ENCODE data around the gene ADRA2C. TPM values are rescaled to one million over a fixed set of nuclear protein-coding genes. Genes with fewer than 3 reads are reported as not detected.

Gene ADRA2C
- total RNA-seq, 1 experiment from 2014 or later: 0.28 TPM

DNA sequence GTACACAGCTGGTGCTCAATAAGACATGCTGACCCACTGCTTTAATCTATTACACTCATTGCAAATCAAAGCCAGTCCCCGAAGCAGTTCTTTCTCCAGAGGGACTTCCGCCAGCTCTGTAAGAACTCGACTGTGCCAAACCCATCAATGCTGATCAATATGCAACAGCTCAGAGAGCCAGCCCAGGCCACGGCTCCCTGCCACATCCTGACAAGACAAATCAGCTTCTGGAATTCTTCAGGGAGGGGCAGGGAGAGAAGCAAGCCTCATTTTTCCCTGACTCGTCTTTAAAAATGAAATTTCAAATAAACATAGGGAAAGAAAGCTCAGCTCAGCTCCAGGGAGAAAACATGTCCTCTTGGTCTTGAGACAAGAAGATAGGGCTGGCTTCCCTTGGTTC, 5.3 kb upstream of the ADRA2C start:
- Mint-ChIP-seq H3K36me3 (ENCODE audit: insufficient read depth, unreplicated experiment) (no peaks in the 10 kb centered on the region), H3K27me3 (ENCODE audit: insufficient read depth, unreplicated experiment) (peaks cover 10% of the 10 kb centered on the region), H3K4me1 (ENCODE audit: insufficient read depth, unreplicated experiment) (peaks cover 6% of the 10 kb centered on the region), H3K27ac (ENCODE audit: low read depth, unreplicated experiment) (no peak overlapping the region), H3K4me3 (ENCODE audit: unreplicated experiment) (no peak overlapping the region), H3K9me3 (ENCODE audit: unreplicated experiment) (no peaks in the 10 kb centered on the region)
- BruUV-seq (replicated peaks): no TSS peak
- TF ChIP-seq, protein P1, sequence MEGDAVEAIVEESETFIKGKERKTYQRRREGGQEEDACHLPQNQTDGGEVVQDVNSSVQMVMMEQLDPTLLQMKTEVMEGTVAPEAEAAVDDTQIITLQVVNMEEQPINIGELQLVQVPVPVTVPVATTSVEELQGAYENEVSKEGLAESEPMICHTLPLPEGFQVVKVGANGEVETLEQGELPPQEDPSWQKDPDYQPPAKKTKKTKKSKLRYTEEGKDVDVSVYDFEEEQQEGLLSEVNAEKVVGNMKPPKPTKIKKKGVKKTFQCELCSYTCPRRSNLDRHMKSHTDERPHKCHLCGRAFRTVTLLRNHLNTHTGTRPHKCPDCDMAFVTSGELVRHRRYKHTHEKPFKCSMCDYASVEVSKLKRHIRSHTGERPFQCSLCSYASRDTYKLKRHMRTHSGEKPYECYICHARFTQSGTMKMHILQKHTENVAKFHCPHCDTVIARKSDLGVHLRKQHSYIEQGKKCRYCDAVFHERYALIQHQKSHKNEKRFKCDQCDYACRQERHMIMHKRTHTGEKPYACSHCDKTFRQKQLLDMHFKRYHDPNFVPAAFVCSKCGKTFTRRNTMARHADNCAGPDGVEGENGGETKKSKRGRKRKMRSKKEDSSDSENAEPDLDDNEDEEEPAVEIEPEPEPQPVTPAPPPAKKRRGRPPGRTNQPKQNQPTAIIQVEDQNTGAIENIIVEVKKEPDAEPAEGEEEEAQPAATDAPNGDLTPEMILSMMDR (IDR thresholded peaks at IDR 0.05; ENCODE audit: unreplicated experiment): no peak
- ChIA-PET CTCF (interaction anchor here (0.7 kb wide), 1 partner anchor 765 kb away, joined by 3 read pairs; no protein-coding TSS in a partner anchor), POLR2A (no interaction called here)
- intact Hi-C loops (cut with micrococcal nuclease): no loop called here
- DNase-seq (ENCODE audit: unreplicated experiment): no peak

DNA sequence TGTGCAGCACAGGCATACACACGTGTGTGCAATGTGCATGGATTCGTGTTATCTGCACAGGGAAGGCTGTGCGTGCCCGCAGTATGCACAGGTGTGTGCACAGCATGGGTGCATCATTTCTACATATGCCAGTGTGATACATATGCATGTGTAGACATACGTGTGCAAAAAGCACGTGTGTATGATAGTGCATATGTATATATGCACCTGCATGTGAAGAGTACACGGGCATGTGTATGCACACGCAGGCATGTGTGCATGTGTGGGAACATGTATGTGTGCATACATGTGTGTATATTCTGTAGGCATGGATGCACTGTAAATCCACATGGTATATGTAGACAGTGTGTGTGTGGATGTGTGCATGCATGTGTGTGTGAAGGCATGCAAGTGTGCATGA, 3.9 kb upstream of the ADRA2C start:
- no peaks in the 10 kb centered on the region for H3K9me3 Mint-ChIP-seq (ENCODE audit: unreplicated experiment)
- H3K4me1 Mint-ChIP-seq (ENCODE audit: insufficient read depth, unreplicated experiment): peaks cover 6% of the 10 kb centered on the region
- H3K27me3 Mint-ChIP-seq (ENCODE audit: insufficient read depth, unreplicated experiment): no peaks in the 10 kb centered on the region
- BruUV-seq (replicated peaks): no TSS peak
- H3K27ac Mint-ChIP-seq (ENCODE audit: low read depth, unreplicated experiment): no peak overlapping the region
- no peak for DNase-seq (ENCODE audit: unreplicated experiment)
- POLR2A ChIA-PET: no interaction called here
- TF ChIP-seq, protein P1 (IDR thresholded peaks at IDR 0.05; ENCODE audit: unreplicated experiment): no peak
- H3K36me3 Mint-ChIP-seq (ENCODE audit: insufficient read depth, unreplicated experiment): no peaks in the 10 kb centered on the region
- CTCF ChIA-PET: no interaction called here
- intact Hi-C loops (cut with micrococcal nuclease): no loop called here
- H3K4me3 Mint-ChIP-seq (ENCODE audit: unreplicated experiment): no peak overlapping the region

DNA sequence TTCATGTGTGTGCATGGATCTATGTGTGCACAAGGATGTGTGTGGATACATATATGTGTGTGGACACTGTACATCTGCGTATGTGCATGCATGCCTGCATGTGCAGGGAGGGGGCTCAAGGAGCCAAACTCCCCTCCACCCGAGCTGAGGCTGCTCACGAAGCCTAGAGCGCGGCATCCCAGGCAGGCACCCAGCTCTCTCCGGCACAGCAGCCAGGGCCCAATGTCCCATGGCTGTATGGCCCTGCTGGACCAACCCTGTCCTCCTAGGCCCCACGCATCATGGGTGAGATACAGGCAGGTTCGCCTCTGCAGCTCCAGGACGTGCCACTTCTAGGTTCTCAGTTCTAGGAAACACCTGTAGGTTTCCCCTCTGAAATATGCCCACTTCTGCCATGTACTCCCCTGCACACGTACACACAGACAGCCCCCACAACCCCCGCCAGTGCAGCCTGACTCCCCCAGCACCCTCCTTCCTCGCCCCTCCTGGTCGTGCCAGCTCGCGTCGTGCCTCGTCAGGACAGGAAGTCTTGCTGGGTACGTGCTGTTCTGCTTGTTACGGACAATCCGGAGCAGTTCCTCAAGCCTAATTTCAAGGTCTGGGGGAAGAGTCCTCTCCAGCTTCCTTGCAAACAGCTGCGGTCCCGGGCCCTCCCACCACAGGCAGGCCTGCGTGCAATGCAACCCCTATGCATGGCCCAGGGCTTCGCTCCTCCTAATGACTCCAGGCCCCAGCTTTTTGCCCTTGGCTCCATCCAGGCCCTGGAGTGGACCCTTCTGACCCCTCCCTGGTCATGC, 3.2 kb upstream of the ADRA2C start:
- Mint-ChIP-seq H3K27ac (ENCODE audit: low read depth, unreplicated experiment) (no peak overlapping the region), H3K4me3 (ENCODE audit: unreplicated experiment) (no peak overlapping the region), H3K9me3 (ENCODE audit: unreplicated experiment) (no peaks in the 10 kb centered on the region), H3K27me3 (ENCODE audit: insufficient read depth, unreplicated experiment) (no peaks in the 10 kb centered on the region), H3K36me3 (ENCODE audit: insufficient read depth, unreplicated experiment) (no peaks in the 10 kb centered on the region), H3K4me1 (ENCODE audit: insufficient read depth, unreplicated experiment) (peaks cover 6% of the 10 kb centered on the region)
- TF ChIP-seq, protein P1 (IDR thresholded peaks at IDR 0.05; ENCODE audit: unreplicated experiment): no peak
- BruUV-seq (replicated peaks): no TSS peak
- DNase-seq (ENCODE audit: unreplicated experiment): no peak
- ChIA-PET CTCF (interaction anchor here (1.0 kb wide), 1 partner anchor 15 kb away, joined by 3 read pairs; no protein-coding TSS in a partner anchor), POLR2A (no interaction called here)
- intact Hi-C loops (cut with micrococcal nuclease): no loop called here

DNA sequence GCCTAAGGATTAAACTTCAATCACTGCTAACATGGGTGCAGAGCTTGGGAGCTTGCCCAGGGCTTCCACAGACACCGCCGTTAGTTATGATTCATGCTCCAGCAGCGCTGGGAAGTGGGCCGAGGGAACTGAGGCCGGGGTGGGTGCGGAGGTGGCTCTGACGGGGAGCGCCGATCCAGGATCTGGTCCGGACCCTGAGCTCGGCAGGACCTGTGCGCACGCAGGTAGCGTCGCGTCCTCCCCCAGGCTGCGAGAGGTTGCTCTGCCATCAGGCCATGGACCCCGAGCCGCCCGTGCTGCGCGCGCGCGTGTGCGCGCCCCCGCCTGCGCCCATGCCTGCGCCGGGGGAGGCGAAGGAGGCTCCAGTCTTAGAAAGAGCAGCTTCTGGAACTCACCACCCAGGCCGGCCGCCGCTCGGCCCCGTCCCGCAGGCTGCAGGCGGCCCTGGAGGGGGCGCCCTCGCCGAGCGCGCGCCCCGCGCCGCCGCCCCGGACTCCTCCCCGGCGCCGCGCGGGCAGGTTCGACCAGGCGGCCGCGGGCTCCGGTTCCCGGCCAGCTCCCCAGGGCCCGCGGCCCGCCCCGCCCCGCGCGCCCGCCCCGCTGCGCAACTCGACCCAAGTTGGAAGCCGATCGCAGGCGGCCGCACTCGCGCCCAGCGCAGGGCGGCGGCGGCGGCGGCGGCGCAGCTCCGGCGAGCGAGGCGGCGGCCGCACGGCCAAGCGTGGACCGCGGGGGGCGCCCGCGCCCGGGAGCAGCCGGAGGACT, 732 bp upstream of the ADRA2C start:
- no peaks in the 10 kb centered on the region for H3K27me3 Mint-ChIP-seq (ENCODE audit: insufficient read depth, unreplicated experiment)
- peak; percentile 34 for DNase-seq (ENCODE audit: unreplicated experiment)
- BruUV-seq (replicated peaks): no TSS peak
- intact Hi-C loops (cut with micrococcal nuclease): no loop called here
- TF ChIP-seq, protein P1 (IDR thresholded peaks at IDR 0.05; ENCODE audit: unreplicated experiment): peak; percentile 19
- ChIA-PET POLR2A (interaction anchor here (0.7 kb wide), 1 partner anchor 74 kb away, joined by 3 read pairs; no protein-coding TSS in a partner anchor), CTCF (interaction anchor here (0.7 to 1.6 kb wide), 7 partner anchors 9 to 247 kb away, joined by 3 to 5 read pairs (median 3); no protein-coding TSS in a partner anchor)
- no peak overlapping the region for H3K27ac Mint-ChIP-seq (ENCODE audit: low read depth, unreplicated experiment)
- no peaks in the 10 kb centered on the region for H3K4me1 Mint-ChIP-seq (ENCODE audit: insufficient read depth, unreplicated experiment)
- H3K9me3 Mint-ChIP-seq (ENCODE audit: unreplicated experiment): no peaks in the 10 kb centered on the region
- peak overlapping the region; percentile 50 for H3K4me3 Mint-ChIP-seq (ENCODE audit: unreplicated experiment)
- no peaks in the 10 kb centered on the region for H3K36me3 Mint-ChIP-seq (ENCODE audit: insufficient read depth, unreplicated experiment)

Measured in MCF 10A (cell line).